Activated T-cell treated with anti-CD3 and anti-CD28 coated beads, Interleukin-2, amount 50 U/mL, for 1 hour (primary cell): ENCODE results near the gene DIPK1A.
A peak's percentile ranks its signal among the peaks of the same experiment; 100 is the strongest.
"Not testable (repeated sequence)": the region's sequence is repeated elsewhere in the genome, so short reads cannot be mapped to it uniquely, and the experiment has no call there.

Experiments
- DNase-seq: peaks from one replicate; pipeline ENCODE4 v3.0.0-alpha.2; 2020

Gene DIPK1A

GRCh38 chr1:92913093-92913819 lies 48.0 kb downstream of the DIPK1A start:
- no peak for DNase-seq

DNA sequence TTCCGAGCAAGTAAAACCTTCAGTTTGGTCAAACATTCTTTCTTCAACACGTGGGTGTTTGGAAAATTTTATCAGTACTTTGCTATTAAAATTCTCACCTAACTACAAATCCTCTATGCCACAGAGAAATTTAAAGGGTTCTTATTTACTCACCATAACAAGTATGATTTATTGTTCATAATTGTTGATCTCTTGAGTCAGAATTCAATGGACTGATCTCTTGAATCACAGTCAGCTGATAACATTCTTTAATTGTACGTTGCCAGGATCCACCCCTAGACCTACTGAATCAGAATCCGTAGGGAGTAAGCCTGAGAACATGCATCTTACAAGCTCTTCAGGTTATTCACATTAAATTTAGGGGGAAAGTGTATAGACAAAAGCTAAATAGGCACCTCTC lies 51.2 kb downstream of the DIPK1A start:
- DNase-seq: no peak

DNA sequence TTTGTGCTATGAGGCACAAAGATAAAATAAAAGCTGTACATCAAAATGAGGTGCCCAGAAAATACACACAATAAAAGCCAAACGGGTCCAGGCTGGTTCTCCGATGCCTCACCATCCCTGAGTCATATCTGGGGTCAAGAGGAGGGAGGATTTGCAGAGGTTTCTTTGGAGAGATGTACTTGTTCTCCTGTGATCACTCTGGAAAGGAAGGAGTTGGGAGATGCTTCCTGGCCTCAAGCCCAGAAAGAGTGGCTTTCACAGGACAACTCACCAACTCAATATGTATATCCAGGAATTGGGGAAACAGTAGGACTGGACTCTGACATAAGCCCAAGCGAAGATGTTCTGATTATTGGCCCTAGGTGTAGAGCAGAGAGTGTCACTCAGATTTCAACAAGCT lies 51.9 kb downstream of the DIPK1A start:
- no peak for DNase-seq

DNA sequence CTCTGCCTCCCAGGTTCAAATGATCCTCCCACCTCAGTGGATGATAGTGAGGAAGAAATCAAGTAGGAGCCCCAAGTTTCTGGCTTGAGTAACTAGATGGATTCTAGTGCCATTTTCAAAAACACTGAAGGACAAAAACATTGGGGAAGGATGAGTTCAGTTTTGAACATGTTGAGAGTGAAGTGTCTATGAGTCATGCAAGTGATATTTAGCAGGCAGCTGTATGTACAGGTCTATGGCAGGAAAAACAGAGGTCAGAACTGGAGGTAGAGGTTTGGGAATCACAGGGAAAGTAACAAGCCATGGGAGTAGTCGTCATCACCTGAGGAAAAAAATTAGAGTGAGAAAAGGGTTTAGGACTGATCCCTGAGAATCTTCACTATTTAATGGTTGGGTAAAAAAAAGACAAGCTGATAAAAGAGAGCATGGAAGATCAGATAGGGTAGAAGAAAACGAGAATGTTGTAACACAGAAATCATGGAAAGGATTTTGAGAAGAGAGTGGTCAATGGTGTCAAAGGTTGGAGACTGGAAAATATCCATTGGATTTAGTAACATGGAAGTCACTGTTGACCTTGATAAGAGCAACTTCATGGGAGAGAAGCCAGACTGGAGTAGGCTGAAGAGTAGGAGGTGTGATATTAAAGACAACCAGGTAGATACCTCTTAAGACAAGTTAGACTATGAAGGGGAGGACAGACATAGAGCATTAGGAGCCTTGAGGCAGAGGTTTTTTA lies 53.1 kb downstream of the DIPK1A start:
- DNase-seq: no peak

DNA sequence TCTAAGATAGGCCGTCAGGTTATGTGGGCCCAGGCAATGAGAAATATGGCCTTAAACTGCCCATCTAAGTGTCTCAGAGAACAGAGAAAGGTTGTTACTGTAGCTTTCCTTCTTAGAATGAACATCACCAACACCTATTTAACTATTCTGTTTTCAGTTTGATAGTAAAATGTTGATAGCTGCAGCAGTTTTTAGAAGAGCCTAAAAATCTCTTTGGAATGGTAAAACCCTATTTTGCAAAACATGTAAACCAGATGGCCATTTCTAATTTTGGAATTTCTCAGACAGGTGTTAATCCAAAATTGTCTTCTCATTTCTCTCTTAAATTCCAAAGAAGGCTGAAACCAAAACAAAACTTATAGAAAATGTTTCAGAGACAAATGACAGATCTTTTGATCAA lies 57.5 kb downstream of the DIPK1A start:
- DNase-seq: no peak

DNA sequence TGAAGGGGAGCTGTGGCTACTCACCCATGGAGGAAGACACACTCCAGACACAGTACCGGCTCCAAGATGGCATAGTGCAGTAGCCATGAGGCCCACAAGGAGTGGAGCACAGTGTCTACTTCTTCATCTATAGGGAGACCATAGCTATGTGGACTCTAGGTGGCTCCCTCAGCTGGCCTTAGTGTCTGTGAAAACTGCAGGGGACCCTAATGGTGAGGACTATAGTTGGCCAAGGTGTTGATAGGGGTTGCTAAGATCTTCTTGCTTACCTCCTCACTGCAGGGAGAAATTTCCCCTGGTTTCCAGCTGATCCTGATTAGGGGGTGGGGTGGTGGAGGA lies 58.9 kb downstream of the DIPK1A start:
- DNase-seq: no peak

GRCh38 chr1:92901699-92902405 lies 59.4 kb downstream of the DIPK1A start:
- DNase-seq: no peak

GRCh38 chr1:92901126-92901525 lies 60.1 kb downstream of the DIPK1A start:
- DNase-seq: no peak

- DNase-seq: no peak
Measured at GRCh38 chr1:92900539-92900938, 60.7 kb downstream of the DIPK1A start.

DNA sequence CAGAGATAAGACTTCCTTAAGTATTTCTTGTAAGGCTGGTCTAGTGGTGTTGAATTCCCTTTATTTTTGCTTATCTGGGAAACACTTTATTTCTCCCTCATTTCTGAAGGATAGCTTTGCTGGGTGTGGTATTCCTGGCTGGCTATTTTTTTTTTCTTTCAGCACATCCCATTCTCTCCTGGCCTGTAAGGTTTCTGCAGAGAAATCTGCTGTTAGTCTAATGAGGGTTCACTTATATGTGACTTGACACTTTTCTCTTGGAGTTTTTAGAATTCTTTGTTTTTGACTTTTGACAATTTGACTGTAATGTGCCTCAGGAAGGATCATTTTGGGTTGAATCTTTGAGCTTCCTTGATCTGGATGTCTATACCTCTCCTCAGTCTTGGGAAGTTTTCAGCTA lies 61.5 kb downstream of the DIPK1A start:
- no peak for DNase-seq

DNA sequence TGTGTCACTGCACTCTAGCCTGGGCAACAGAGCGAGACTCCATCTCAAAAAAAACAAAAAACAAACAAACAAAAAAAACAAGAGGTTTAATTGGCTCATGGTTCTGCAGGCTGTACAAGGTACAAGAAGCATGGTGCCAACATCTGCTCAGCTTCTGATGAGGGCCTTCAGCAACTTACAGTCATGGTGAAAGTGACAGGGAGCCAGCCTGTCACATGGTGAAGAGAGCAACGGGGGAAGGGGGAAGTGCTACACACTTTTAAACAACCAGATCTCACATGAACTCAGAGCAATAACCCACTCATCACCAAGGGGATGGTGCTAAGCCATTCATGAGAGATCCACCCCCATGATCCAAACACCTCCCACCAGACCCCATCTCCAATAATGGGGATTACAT lies 63.2 kb downstream of the DIPK1A start:
- DNase-seq: not testable (repeated sequence)

- DNase-seq: no peak
Measured at GRCh38 chr1:92887465-92887864, 73.8 kb downstream of the DIPK1A start.

DNA sequence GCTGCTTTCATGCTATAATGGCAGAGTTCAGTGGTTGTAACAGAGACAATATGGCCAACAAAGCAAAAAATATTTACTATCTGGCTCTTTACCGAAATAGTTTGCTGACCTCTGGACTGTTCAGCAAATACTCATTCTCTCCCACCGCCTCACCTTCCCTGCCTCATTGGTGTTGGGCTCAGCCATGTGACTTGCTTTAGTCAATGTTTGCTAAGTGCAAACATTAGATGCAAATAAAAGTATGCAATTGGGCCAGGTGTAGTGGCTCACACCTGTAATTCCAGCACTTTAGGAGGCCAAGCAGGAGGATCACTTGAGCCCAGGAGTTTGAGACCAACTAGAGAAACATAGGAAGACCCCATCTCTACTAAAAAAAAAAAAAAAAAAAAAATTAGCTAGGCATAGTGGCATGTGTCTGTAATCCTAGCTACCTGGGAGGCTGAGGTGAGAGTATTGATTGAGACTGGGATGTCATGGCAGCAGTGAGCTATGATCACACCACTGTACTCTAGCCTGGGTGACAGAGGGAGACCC lies 74.3 kb downstream of the DIPK1A start:
- no peak for DNase-seq

DNA sequence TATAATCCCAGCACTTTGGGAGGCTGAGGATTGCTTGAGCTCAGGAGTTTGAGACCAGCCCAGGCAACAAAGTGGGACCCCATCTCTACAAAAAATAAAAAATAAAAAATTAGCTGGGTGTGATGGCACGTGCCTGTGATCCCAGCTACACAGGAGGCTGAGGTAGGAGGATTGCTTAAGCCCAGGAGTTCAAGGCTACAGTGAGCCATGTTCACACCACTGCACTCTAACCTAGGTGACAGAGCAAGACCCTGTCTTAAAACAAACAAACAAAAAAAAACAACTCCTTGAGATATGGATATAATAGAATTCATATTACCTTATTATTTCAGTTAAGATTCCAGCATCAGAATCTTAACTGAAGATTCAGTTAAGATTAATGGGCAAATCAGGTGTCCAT lies 77.1 kb downstream of the DIPK1A start:
- no peak for DNase-seq

DNA sequence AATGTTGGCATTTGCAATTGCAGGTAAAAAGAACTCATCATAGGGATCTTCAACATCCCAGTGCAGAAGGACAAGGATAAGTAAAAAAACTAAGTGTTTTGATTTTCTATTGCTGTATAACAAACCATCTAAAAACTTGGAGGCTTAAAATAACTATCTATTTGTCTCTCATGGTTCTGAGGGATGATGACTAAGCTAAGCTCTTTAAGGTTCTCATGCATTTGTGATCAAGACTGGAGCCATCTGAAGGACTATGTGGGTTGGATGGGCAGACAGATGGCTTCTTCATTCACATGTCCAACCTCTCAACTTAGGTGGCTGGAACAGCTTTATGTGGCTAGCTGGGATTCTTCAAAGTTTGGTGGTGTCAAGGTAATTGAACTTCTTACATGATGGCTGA lies 78.0 kb downstream of the DIPK1A start:
- DNase-seq: no peak

DNA sequence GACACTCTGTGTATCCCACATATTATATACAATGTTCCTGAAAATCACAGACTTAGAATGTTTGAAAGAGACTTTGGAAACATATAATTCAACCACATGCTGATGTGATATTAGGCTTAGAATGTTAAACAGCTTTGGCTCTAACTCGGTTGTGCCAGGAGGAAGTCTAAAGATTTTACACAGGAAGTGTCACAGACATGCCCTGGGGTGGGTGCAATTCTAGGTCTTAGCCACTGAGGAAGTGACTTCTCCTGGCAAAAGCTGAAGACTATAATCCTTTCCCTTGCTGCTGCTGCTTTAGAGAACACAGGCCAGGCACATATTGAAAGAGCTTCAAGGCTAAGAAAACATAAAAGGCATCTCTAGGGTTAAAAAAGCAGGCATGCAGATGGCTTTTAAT lies 78.4 kb downstream of the DIPK1A start:
- peak; percentile 26 for DNase-seq

GRCh38 chr1:92881391-92881790 lies 79.9 kb downstream of the DIPK1A start:
- DNase-seq: no peak

DNA sequence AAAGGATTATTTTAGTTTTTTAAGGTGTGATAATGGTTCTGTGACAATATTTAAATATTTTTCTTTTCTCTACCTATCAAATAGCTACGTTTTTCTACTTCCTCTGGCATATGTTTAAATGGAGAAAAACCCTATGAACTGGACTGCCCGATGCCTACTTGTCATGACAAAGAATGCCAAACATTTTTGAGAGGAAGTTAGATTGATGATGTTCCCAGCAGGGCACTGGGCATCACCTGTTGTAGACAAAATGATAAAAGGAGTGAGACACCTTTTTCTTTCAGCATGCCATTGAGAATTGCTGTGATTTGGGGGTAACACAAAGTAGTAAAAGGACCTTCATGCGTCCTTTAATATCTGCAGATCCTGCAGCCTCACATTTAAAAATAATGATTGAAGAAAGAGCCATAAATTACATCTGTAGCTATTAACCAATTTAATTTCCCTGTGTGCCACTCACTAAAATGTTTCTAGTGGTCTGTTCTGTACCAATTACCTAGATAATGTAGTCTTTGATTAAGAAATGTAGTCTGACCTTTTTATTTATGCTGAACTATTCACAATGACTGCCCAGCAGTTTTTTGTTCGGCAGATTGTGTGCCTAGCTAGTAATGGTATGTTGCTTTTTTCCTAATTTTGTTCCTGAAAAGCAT lies 81.8 kb downstream of the DIPK1A start:
- DNase-seq: no peak

GRCh38 chr1:92877792-92878191 lies 83.5 kb downstream of the DIPK1A start:
- no peak for DNase-seq

DNA sequence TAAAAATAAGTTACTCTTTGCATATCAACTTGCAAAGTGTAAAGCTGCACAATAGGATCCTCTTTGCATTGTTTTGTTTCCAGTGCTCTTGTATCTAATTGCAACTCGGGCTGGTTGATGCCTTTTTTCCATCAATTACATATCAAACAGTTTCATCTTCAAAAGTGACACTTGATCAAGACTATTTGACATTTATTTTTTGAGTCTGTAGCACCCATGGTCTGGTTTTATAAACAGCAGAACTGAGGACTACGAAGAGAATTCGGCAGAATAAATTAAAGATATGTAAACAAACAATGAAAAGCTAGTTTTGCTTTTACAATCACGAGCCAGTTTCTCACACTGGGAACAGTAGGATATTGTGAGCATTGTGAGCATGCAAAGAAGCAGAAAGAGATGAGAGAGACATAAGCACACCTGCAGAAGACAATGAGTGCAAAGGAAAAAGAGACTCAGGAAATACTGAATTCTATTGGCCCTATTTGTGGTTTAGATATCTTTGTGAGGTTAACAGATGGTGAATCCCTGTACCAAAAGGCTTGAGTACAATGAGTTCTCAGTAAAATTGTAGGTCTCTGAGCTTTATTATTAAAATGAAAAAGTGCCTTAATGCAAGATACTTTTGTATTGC lies 84.1 kb downstream of the DIPK1A start:
- no peak for DNase-seq

DNA sequence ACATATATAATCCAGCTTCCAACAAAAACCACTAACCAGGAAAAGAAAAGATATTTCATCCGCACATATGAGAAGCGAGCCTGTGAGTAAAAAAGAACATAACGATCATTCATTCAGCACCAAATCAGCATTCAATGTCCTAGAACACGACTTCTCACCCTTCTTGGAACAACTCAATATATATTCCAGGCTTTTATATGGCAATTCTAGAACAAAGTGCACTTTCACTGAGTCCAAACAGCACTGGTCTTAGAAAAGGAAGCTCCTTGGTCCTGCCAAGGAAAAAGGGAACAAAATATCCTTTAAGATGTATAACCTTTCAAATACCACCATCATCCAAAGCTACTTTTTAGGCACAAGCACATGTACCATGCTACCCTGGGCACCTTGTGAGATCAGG lies 84.9 kb downstream of the DIPK1A start:
- no peak for DNase-seq

GRCh38 chr1:92874987-92875386 lies 86.3 kb downstream of the DIPK1A start:
- DNase-seq: no peak

- no peak for DNase-seq
Measured at GRCh38 chr1:92872719-92873118, 88.5 kb downstream of the DIPK1A start.
